GM18867 (cell line): ENCODE results near the gene MED28.
"Not testable (repeated sequence)": the region's sequence is repeated elsewhere in the genome, so short reads cannot be mapped to it uniquely, and the experiment has no call there.

Experiments used
- ATAC-seq: cut with Tn5 transposase; IDR thresholded peaks from one replicate; pipeline ENCODE4 v1.9.1; 2021; ENCODE audit warnings: mild to moderate bottlenecking, moderate library complexity; ENCODE audit not compliant: unreplicated experiment

Gene MED28

DNA sequence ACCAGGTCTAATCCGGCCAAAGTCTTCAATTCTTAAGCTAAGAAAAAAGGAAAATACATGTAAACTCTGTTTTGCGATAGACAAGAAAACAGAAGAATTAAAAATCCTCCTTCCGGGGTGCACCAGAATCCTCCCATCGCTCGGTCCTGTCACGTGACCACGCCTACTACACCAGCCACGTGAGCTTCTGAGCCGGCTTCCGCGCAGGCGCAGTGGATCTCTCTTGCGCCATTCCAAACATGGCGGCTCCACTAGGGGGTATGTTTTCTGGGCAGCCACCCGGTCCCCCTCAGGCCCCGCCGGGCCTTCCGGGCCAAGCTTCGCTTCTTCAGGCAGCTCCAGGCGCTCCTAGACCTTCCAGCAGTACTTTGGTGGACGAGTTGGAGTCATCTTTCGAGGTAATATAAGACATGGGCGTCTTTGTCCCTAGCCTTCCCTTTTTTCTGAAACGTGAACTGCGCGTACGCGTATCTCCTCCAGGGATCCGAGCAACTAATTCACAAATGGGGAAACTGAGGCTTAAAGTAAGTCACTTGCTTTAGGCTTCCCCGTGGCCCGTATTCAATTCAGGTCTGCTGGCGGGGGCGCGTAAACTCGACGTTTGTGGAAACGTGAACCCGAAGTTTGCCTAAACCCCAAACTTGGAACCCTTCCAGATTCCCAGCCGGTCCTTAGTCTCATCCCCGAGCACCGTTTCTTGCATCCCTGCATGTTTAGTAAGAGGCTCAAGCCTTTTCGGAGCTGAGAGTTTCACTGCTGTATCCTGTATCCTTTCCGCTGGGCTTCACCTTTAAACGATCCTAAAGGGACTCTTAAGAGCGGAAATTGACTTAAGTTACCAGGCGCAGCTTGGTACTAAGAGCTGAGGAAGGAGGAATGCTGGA, at the start of gene MED28:
Gene MED28 (plus strand): TSS at position 226 of the 884 bp plus-strand sequence. CDS start 14 bp downstream, at position 240.
- peak; percentile 92 for ATAC-seq

- ATAC-seq, result no peak
Observed at GRCh38 chr4:17565846-17566245, 48.6 kb upstream of the MED28 start.

DNA sequence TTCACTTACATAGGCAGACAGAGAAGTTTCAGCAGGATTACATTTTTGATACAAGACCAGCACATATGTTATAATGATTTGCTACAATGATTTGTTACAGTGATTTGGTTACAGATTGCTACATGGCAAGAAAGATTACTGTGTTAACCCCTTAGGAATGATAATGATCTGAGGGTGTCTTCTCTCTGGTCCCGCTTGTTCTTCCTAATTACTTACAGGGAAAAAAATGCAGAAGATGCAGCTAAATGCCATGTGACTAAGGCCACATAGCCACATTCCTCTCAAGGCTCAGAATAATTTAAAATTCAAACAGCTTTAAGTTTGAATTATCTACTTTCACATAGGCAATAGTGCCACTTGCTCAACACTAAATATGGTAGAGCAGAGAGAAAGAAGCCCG, 47.2 kb upstream of the MED28 start:
- no peak for ATAC-seq

DNA sequence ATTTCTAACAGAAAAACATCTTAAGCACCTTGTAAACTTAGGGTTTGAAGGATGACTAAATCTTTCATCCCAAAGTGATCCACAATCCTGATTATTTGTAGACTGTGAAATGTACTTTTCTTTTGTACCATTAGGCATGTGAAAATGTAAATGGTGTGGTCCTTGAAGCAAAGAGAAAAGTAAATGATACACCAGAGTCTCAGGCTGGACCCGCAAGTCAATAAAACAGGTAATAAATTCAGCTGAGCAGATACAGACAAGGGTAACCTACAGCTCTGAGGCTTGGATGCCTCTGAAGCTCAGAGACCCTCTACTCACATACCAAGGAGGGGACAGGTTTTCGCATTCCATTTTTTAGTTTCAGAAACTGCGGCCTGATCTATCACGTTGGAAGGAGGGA, 40.2 kb upstream of the MED28 start:
- no peak for ATAC-seq

DNA sequence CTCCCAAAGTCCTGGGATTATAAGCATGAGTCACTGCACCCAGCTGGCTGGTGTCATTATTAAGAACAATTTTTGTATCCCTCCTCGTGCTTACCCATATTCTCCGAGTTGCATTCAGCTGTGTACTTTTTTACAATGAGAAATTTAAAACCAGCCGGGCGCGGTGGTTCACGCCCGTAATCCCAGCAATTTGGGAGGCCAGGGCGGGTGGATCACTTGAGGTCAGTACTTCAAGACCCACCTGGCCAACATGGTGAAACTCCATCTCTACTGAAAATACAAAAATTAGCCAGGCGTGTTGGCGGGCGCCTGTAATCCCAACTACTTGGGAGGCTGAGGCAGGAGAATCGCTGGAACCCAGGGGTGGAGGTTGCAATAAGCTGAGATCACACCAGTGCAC, 39.3 kb upstream of the MED28 start:
- not testable (repeated sequence) for ATAC-seq

- ATAC-seq, result peak; percentile 84
Observed at GRCh38 chr4:17576932-17577664, 37.3 kb upstream of the MED28 start, which contains the start of gene LAP3. Gene LAP3, plus strand, starts transcription at chr4:17577198. Its CDS starts 268 bp downstream, at chr4:17577466.

- ATAC-seq, result peak; percentile 17
Observed at GRCh38 chr4:17577665-17578481, 36.6 kb upstream of the MED28 start.

- peak; percentile 28 for ATAC-seq
Observed at GRCh38 chr4:17578482-17578891, 36.0 kb upstream of the MED28 start.

GRCh38 chr4:17580969-17581368, 33.5 kb upstream of the MED28 start:
- ATAC-seq, result no peak

DNA sequence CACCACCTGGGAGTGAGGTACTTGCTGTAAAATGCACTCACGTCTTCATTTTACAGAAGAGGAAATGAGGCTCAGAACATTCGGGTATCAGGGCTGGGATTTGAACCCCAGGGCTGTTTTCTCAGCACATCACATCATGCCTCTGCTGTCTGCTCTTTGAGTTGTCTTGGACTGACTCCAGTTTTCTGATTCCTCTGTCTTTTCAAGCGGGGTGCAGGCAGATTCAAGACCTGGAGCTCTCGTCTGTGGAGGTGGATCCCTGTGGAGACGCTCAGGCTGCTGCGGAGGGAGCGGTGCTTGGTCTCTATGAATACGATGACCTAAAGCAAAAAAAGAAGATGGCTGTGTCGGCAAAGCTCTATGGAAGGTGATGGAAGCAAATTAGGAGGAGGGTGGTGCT, 31.2 kb upstream of the MED28 start:
- ATAC-seq, result no peak

DNA sequence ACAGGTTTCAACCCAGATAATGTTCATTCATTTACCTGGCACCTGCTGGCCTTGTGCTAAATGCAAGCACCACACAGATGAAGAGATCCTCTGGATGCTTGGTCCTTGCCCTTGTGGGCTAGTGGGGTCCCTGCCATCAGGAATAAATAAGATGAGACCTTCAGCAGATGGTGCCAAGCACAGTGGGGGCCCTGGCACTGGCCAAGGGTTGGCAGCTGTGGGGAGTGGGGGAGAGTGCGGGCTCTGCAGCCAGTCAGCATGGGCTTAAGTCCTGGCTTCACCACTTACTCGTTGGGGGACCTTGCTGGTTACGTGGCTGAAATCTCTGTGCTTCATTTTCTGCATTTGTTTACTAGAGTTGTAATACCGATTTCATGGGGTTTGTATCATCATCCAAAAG, 30.5 kb upstream of the MED28 start:
- no peak for ATAC-seq

DNA sequence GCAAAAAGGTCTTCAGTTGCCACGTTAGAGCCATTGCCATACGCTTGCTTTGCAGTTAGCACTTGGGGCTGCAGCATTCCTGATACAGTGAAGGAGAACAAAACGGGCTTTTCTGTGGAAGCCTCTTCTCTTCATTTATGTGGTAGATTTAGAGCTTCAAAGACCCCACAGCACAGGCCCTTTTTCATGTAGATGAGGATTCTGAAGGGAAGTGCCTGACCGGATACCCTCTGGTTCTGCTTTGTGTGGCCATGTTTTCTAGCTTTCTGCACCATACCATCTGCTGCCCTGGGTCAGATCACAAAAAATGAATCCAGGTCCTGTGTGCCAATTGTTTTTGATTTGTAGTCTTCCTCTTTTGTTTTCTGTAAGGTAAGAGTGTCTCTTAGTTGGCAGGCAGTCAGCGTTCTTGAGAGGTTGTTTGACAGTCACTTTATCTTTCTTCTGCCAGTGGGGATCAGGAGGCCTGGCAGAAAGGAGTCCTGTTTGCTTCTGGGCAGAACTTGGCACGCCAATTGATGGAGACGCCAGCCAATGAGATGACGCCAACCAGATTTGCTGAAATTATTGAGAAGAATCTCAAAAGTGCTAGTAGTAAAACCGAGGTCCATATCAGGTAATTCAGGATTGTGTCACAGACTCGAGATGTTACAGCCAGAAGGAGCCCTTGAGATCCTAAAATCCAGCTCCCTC, 29.8 kb upstream of the MED28 start:
- ATAC-seq, result no peak

DNA sequence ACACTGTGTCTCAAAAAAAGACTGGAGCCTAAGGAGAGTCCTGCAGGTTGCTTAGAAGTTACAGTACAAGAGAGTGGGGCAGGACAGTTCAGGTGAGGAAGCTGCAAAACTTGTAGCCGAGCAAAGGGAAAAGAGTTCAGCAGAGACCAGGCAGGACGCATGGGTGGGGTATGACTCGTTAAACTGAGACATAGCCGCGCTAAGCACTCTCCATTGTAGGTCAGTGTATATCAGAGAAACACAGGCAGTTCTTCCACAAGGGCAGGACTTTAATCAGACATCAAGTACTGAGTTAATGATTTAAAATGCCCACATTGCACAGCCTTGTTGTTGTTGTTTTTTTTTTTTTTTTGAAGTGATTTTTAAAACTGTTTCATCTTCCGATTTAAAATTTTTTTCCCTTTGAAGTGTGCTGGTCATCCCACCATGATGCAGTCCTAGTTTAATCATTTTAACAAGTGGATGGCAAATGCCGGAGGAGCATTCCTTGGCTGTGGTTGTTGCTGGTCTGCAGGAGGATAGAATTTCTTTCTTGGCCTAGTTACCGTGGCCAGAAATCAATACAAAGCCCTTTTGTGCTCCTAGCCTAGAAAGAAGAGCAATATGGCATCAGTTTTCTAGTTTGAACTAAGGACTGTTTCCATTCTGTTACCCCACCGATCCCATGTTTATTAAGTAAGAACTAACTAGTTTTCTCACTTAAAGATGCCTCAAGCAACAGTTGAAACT, 27.2 kb upstream of the MED28 start:
- no peak for ATAC-seq

GRCh38 chr4:17589355-17589754, 25.1 kb upstream of the MED28 start:
- ATAC-seq, result no peak

- peak; percentile 91 for ATAC-seq
Observed at GRCh38 chr4:17595471-17596005, 18.9 kb upstream of the MED28 start.

- no peak for ATAC-seq
Observed at GRCh38 chr4:17597517-17597916, 16.9 kb upstream of the MED28 start.

DNA sequence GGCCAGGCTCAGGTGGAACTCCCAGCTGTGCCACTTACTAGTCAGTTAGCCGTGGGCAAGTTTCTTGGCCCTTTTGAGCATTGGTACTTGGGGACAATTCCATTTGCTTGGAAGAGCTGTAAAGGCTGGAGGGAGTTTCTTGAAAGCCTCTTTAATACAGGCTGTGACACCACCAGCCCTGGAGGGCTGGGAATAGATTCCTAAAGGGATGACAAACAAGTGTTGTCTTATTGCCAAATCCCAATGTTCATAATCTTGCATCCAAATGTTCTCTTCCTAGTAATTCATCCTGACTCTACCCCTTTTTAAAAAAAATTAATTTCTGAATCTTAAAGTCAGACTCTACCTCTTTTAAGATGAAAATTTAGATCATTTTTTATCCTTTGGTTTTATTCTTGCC, 14.6 kb upstream of the MED28 start:
- ATAC-seq, result no peak

DNA sequence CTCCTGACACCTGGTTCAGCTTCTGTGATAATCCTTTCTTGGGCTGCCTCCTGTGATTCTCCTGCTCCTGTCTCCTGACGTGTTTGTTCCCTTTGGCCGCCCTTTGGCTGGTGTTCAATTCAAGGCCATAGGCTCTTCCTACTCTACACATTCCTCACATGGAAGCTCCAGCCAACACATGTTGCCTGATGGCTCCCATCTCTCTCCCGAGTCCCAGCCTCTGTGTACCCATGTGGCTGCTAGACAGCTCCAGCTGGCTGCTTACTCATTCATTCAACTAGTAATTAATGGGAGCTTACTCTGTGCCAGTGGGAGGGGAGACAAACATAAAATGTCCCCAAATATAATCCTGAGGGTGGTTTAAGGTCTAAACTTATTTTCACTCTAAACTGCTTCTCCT, 9.2 kb upstream of the MED28 start:
- no peak for ATAC-seq

- peak; percentile 49 for ATAC-seq
Observed at GRCh38 chr4:17613761-17614415, 553 bp upstream of the MED28 start.
